GM18868 (cell line): ENCODE results near the gene PRUNE2.
A peak's percentile ranks its signal among the peaks of the same experiment; 100 is the strongest.

ENCODE experiments used
- ATAC-seq: cut with Tn5 transposase; IDR thresholded peaks from one replicate; pipeline ENCODE4 v1.9.1; 2021; ENCODE audit warnings: mild to moderate bottlenecking, moderate library complexity; ENCODE audit not compliant: unreplicated experiment

PRUNE2 gene

GRCh38 chr9:76741524-76741923 is 164.4 kb downstream of the PRUNE2 start:
- ATAC-seq, result no peak

GRCh38 chr9:76738402-76738801 is 167.5 kb downstream of the PRUNE2 start:
- no peak for ATAC-seq

GRCh38 chr9:76737154-76737902 is 168.6 kb downstream of the PRUNE2 start:
- ATAC-seq, result no peak

- ATAC-seq, result no peak
These were observed 171.2 kb downstream of the PRUNE2 start for GRCh38 chr9:76734716-76735115.

GRCh38 chr9:76733096-76733495 is 172.8 kb downstream of the PRUNE2 start:
- no peak for ATAC-seq

- no peak for ATAC-seq
These were observed 173.5 kb downstream of the PRUNE2 start for GRCh38 chr9:76732341-76732958.

GRCh38 chr9:76730801-76731200 is 175.1 kb downstream of the PRUNE2 start:
- ATAC-seq, result no peak

- ATAC-seq, result no peak
These were observed 175.8 kb downstream of the PRUNE2 start for GRCh38 chr9:76729980-76730737.

GRCh38 chr9:76729116-76729515 is 176.8 kb downstream of the PRUNE2 start:
- no peak for ATAC-seq

GRCh38 chr9:76725885-76726284 is 180.0 kb downstream of the PRUNE2 start:
- no peak for ATAC-seq

- no peak for ATAC-seq
These were observed 180.8 kb downstream of the PRUNE2 start for GRCh38 chr9:76725011-76725546.

- ATAC-seq, result no peak
These were observed 185.7 kb downstream of the PRUNE2 start for GRCh38 chr9:76720245-76720644.

GRCh38 chr9:76718166-76718565 is 187.7 kb downstream of the PRUNE2 start:
- no peak for ATAC-seq

GRCh38 chr9:76717613-76718012 is 188.3 kb downstream of the PRUNE2 start:
- no peak for ATAC-seq

GRCh38 chr9:76717176-76717575 is 188.7 kb downstream of the PRUNE2 start:
- ATAC-seq, result no peak

GRCh38 chr9:76716085-76716672 is 189.7 kb downstream of the PRUNE2 start:
- ATAC-seq, result no peak

GRCh38 chr9:76713381-76713780 is 192.5 kb downstream of the PRUNE2 start:
- no peak for ATAC-seq

GRCh38 chr9:76709020-76709419 is 196.9 kb downstream of the PRUNE2 start:
- ATAC-seq, result peak; percentile 59

GRCh38 chr9:76707510-76707909 is 198.4 kb downstream of the PRUNE2 start:
- ATAC-seq, result peak; percentile 61

GRCh38 chr9:76704593-76705204 is 201.2 kb downstream of the PRUNE2 start:
- no peak for ATAC-seq

- no peak for ATAC-seq
These were observed 202.6 kb downstream of the PRUNE2 start for GRCh38 chr9:76703270-76703669.
